Stimulated activated CD4-positive, alpha-beta T cell treated with anti-CD3 and anti-CD28 coated beads, TNF-alpha, amount 100 ng/mL, for 48 hours (primary cell): ENCODE results near the gene CLCN3.
"Not testable (repeated sequence)": the region's sequence is repeated elsewhere in the genome, so short reads cannot be mapped to it uniquely, and the experiment has no call there.

ENCODE experiments used
- DNase-seq, 3 donors: peaks; one replicate each; pipeline ENCODE4 v3.0.0-alpha.2; 2020; ENCODE audit warnings: low read depth in 3 of 3

Gene CLCN3

DNA sequence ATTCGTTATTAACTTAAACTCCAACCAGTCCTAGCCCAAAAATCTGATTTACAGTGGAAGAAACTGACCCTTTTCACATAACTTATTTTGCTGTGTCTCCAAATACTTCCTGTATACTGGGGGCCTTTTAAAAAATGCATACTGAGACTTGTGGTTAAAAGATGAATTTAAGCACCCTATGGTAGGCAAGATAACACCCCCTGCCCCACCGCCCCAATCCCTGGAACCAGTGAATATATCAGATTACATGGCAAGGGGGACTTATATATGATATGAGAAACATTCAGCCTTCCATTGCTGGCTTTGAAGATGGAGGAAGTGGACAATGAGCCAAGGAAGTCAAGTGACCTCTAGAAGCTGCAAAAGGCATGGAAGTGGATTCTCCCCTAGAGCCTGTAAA, 3.1 kb upstream of the CLCN3 start:
- no peak for DNase-seq

GRCh38 chr4:169618286-169618685, 2.1 kb upstream of the CLCN3 start:
- DNase-seq = no peak

DNA sequence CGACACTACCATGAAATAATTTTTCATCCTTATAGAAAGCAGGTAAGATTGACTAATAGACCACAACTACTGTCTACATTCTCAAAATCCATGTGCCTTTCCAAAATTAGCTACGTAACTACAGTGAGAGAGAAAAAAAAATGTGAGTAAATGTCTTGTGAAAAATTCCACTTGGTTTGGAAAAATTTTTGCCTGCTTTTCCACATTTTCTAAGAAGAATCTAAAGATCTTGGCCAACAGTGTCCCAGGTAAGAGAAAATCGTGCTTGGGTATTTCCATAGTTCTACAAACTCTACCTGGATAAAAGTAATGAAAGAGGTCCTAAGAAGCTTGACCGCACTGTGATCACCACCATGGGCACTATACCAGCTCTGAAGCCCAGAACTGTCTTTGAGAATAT, 1.4 kb upstream of the CLCN3 start:
- no peak for DNase-seq

GRCh38 chr4:169619518-169619957, 840 bp upstream of the CLCN3 start:
- no peak for DNase-seq

DNA sequence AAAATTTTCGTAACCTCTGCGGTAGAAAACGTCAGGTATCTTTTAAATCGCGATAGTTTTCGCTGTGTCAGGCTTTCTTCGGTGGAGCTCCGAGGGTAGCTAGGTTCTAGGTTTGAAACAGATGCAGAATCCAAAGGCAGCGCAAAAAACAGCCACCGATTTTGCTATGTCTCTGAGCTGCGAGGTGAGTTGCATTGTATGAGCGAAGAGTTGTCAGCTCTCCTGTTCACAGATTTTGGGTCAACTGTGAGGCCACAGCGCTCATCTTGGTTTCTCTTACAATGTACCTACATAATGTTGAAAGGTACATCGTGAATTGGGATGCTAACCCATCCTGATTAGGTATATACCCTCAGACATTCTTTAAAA, 486 bp downstream of the CLCN3 start:
- no peak for DNase-seq

DNA sequence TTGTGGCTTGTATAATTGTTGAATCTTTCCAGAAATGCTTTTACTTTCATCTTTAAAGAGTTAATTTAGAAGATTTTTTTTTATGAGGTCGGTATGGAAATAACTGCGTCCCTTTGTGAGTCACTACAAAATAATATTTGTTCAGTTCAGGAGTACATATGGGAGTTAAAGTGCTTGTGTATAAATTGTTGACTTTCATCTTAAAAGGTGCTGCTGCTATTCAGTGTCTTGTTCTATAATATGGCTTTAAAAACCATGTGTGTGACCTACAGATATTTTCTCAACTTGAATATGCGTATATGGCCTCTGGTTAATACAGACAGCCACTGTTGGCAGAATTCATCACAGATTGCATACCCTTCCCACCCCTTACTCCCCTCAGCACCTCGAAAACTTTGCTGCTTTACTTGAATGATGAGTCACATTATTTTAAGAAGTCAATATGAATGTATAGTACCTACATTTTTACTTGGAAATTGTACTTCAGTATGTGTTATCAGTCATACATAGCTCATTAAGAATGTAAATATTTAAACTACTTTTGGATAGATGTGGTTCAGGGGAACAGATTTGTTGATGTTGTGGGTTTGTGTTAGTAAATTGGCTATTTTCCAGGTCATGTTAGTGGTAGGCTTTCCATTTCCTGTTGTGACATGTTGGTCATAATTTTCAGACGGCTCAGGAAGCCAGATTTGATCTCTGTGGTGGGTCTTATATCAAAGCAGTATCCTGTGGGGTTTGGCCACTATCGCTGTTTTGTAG, 1.5 kb downstream of the CLCN3 start:
- no peak for DNase-seq

- DNase-seq = no peak
These were observed 2.2 kb downstream of the CLCN3 start for GRCh38 chr4:169622566-169622965.

- not testable (repeated sequence) for DNase-seq
These were observed 3.6 kb downstream of the CLCN3 start for GRCh38 chr4:169624012-169624411.

GRCh38 chr4:169625886-169626285, 5.5 kb downstream of the CLCN3 start:
- DNase-seq = no peak

GRCh38 chr4:169626331-169627282, 6.2 kb downstream of the CLCN3 start:
- no peak for DNase-seq

- no peak for DNase-seq
These were observed 6.9 kb downstream of the CLCN3 start for GRCh38 chr4:169627307-169627706.

- DNase-seq = no peak
These were observed 8.2 kb downstream of the CLCN3 start for GRCh38 chr4:169628579-169628978.

GRCh38 chr4:169630069-169630468, 9.7 kb downstream of the CLCN3 start:
- DNase-seq = no peak

- DNase-seq = no peak
These were observed 12.5 kb downstream of the CLCN3 start for GRCh38 chr4:169632896-169633295.

DNA sequence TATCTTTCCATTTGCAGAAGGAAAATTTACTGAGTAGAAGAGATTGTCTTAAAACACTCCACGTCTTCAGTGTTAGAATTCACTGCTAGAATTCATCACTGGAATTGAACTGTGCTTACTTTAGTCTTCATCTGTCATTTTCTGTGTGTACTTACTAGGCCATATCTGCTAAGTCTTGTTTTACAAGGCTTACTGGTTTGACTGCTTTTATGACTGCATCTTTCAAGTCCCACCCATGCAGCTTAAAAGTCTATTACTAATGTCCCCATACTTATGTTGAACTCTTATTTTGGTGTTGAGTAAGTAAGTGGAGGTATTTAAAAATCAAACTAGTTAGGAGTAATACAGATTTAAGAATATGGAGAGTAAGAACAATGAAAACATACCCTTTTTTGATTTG, 14.6 kb downstream of the CLCN3 start:
- no peak for DNase-seq

GRCh38 chr4:169640261-169640870, 20.0 kb downstream of the CLCN3 start:
- no peak for DNase-seq

DNA sequence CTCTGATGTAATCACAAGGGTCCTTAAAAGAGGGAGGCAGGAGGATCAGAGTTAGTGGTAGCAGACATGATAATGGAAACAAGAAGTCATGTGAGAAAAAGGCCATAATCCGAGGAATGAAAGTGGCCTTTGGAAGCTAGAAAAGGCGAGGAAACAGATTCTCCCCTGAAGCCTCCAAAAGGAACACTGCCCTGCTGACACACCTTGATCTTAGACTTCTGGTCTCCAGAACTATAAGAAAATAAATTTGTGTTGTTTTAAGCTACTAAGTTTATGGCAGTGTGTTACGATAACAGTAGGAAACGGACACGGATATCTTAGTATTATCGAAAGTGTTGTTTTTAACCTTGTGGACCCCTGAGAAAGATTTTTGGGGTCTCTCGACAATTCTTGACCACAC, 24.4 kb downstream of the CLCN3 start:
- no peak for DNase-seq

- DNase-seq = no peak
These were observed 25.2 kb downstream of the CLCN3 start for GRCh38 chr4:169645627-169646026.

DNA sequence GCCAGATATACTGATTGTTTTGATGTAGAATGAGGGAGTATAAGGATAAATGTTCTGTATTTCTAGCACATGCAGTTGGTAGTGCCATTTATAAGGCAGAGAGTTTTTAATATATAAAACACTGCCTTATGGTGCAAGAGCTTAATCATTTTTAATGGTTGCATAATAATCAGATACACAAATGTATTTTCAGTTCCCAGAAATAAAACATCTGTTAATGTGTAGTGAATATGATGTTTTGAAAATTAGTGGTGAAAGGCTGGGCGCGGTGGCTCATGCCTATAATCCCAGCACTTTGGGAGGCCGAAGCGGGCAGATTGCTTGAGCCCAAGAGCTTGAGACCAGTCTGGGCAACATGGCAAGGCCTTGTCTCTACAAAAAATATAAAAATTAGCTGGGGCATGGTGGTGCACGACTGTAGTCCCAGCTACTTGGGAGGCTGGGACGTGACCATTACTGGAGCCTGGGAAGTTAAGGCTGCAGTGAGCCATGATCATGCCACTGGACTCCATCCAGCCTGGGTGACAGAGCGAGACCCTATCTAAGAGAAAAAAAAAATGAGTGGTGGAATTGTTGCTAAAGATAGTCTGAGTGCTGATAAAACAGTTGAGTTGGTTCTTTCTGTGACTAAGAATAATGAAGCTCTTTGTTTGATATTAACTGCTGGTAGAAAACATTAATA, 29.3 kb downstream of the CLCN3 start:
- no peak for DNase-seq

GRCh38 chr4:169650227-169650936, 30.0 kb downstream of the CLCN3 start:
- no peak for DNase-seq

DNA sequence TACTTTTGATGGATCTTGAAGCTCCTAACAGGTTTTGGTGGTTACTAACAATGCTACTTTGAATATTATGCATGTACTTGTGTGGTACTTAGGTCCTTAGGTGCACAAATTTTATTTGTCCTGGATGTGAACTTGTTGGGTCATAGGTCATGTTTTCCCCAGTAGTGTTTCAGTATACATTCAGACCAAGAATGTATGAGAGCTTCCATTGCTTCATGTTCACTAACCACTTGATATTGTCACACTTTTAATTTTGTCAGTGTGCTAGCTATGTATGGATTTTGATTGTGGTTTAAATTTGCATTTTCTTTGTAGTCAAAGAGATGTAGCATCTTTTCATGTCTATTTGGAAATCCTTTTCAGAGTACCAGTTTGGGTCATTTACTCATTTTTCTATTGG, 32.2 kb downstream of the CLCN3 start:
- no peak for DNase-seq
